Stimulated activated memory B cell treated with anti-CD40 and anti-IgM and Interleukin-4, amounts not matched to agents 10 μg/mL and 1 μg/mL and 100 μg/mL, for 72 hours (primary cell): ENCODE results near the gene SYNGR2.

Source experiments
- ATAC-seq: fragments of 150-1000 bp; cut with Tn5 transposase; 2 replicates; pipeline ENCODE4 v1.10.0; 2021
- H3K27ac Mint-ChIP-seq: one replicate; pipeline ENCODE4 v1.8.0; 2022; ENCODE audit warnings: mild to moderate bottlenecking, mixed read lengths
- H3K27me3 Mint-ChIP-seq: one replicate; pipeline ENCODE4 v1.8.0; 2022; ENCODE audit warnings: mixed read lengths
- H3K36me3 Mint-ChIP-seq: one replicate; pipeline ENCODE4 v1.8.0; 2022; ENCODE audit warnings: mixed read lengths
- H3K4me1 Mint-ChIP-seq: one replicate; pipeline ENCODE4 v1.8.0; 2022; ENCODE audit warnings: mixed read lengths
- H3K4me3 Mint-ChIP-seq: one replicate; pipeline ENCODE4 v1.8.0; 2022; ENCODE audit warnings: mild to moderate bottlenecking, moderate library complexity, mixed read lengths
- H3K9me3 Mint-ChIP-seq: one replicate; pipeline ENCODE4 v1.8.0; 2022; ENCODE audit warnings: mixed read lengths

SYNGR2 gene

GRCh38 chr17:78172249-78173051 lies 4.1 kb downstream of the SYNGR2 start:
- peak overlapping the region; percentile 98 for H3K27ac Mint-ChIP-seq
- peaks cover 85% of the 10 kb centered on the region for H3K4me1 Mint-ChIP-seq
- no peaks in the 10 kb centered on the region for H3K27me3 Mint-ChIP-seq
- H3K36me3 Mint-ChIP-seq = peaks cover 73% of the 10 kb centered on the region
- ATAC-seq = peak; percentile 31
- H3K4me3 Mint-ChIP-seq = peak overlapping the region; percentile 88
- no peaks in the 10 kb centered on the region for H3K9me3 Mint-ChIP-seq

GRCh38 chr17:78173097-78173715 lies 4.8 kb downstream of the SYNGR2 start:
- peak; percentile 22 for ATAC-seq
- Mint-ChIP-seq H3K36me3 (peaks cover 73% of the 10 kb centered on the region), H3K4me1 (peaks cover 80% of the 10 kb centered on the region), H3K27ac (peak overlapping the region; percentile 98), H3K27me3 (no peaks in the 10 kb centered on the region), H3K4me3 (peak overlapping the region; percentile 88), H3K9me3 (no peaks in the 10 kb centered on the region)

- peaks cover 91% of the 10 kb centered on the region for H3K4me1 Mint-ChIP-seq
Measured at GRCh38 chr17:78174346-78174869, 6.0 kb downstream of the SYNGR2 start.

GRCh38 chr17:78174870-78175642 lies 6.7 kb downstream of the SYNGR2 start:
- H3K27ac Mint-ChIP-seq = peak overlapping the region; percentile 98

More at GRCh38 chr17:78174346-78174869, 6.0 kb downstream of the SYNGR2 start:
- Mint-ChIP-seq H3K27ac (peak overlapping the region; percentile 98), H3K9me3 (no peaks in the 10 kb centered on the region), H3K4me3 (peak overlapping the region; percentile 88), H3K36me3 (peaks cover 74% of the 10 kb centered on the region), H3K27me3 (no peaks in the 10 kb centered on the region)
- peak; percentile 3 for ATAC-seq

GRCh38 chr17:78175643-78175981 lies 7.2 kb downstream of the SYNGR2 start:
- no peaks in the 10 kb centered on the region for H3K27me3 Mint-ChIP-seq
- peak overlapping the region; percentile 98 for H3K27ac Mint-ChIP-seq
- no peak for ATAC-seq
- H3K36me3 Mint-ChIP-seq = peaks cover 67% of the 10 kb centered on the region
- H3K4me1 Mint-ChIP-seq = peaks cover 92% of the 10 kb centered on the region
- H3K9me3 Mint-ChIP-seq = no peaks in the 10 kb centered on the region
- H3K4me3 Mint-ChIP-seq = peak overlapping the region; percentile 88

More at GRCh38 chr17:78174870-78175642, 6.7 kb downstream of the SYNGR2 start:
- no peaks in the 10 kb centered on the region for H3K27me3 Mint-ChIP-seq
- H3K4me3 Mint-ChIP-seq = peak overlapping the region; percentile 88
- peaks cover 69% of the 10 kb centered on the region for H3K36me3 Mint-ChIP-seq
- ATAC-seq = no peak
- H3K9me3 Mint-ChIP-seq = no peaks in the 10 kb centered on the region
- H3K4me1 Mint-ChIP-seq = peaks cover 92% of the 10 kb centered on the region

GRCh38 chr17:78176548-78177025 lies 8.2 kb downstream of the SYNGR2 start:
- Mint-ChIP-seq H3K27ac (peak overlapping the region; percentile 98), H3K4me1 (peaks cover 86% of the 10 kb centered on the region), H3K9me3 (no peaks in the 10 kb centered on the region), H3K27me3 (no peaks in the 10 kb centered on the region), H3K36me3 (peaks cover 60% of the 10 kb centered on the region), H3K4me3 (peak overlapping the region; percentile 27)
- ATAC-seq = peak; percentile 69

GRCh38 chr17:78179372-78179771 lies 11.0 kb downstream of the SYNGR2 start:
- no peak for ATAC-seq
- Mint-ChIP-seq H3K36me3 (peaks cover 32% of the 10 kb centered on the region), H3K27ac (peak overlapping the region; percentile 68), H3K27me3 (no peaks in the 10 kb centered on the region), H3K4me1 (peaks cover 58% of the 10 kb centered on the region), H3K9me3 (no peaks in the 10 kb centered on the region), H3K4me3 (peak overlapping the region; percentile 40)

- Mint-ChIP-seq H3K9me3 (no peaks in the 10 kb centered on the region), H3K4me1 (peaks cover 51% of the 10 kb centered on the region), H3K27ac (peak overlapping the region; percentile 68), H3K4me3 (peak overlapping the region; percentile 1), H3K36me3 (peaks cover 25% of the 10 kb centered on the region), H3K27me3 (no peaks in the 10 kb centered on the region)
- no peak for ATAC-seq
Measured at GRCh38 chr17:78180083-78180482, 11.7 kb downstream of the SYNGR2 start.

- peak overlapping the region; percentile 68 for H3K27ac Mint-ChIP-seq
- H3K4me1 Mint-ChIP-seq = peaks cover 47% of the 10 kb centered on the region
- peak overlapping the region; percentile 1 for H3K4me3 Mint-ChIP-seq
- no peak for ATAC-seq
- peaks cover 20% of the 10 kb centered on the region for H3K36me3 Mint-ChIP-seq
- no peaks in the 10 kb centered on the region for H3K27me3 Mint-ChIP-seq
- no peaks in the 10 kb centered on the region for H3K9me3 Mint-ChIP-seq
Measured at GRCh38 chr17:78180508-78180907, 12.1 kb downstream of the SYNGR2 start.

GRCh38 chr17:78182504-78182903 lies 14.1 kb downstream of the SYNGR2 start:
- Mint-ChIP-seq H3K4me1 (peaks cover 35% of the 10 kb centered on the region), H3K27ac (no peak overlapping the region), H3K27me3 (no peaks in the 10 kb centered on the region), H3K9me3 (no peaks in the 10 kb centered on the region), H3K36me3 (peaks cover 15% of the 10 kb centered on the region), H3K4me3 (no peak overlapping the region)
- no peak for ATAC-seq

- Mint-ChIP-seq H3K4me1 (peaks cover 38% of the 10 kb centered on the region), H3K9me3 (no peaks in the 10 kb centered on the region), H3K27me3 (no peaks in the 10 kb centered on the region), H3K4me3 (no peak overlapping the region), H3K27ac (no peak overlapping the region), H3K36me3 (peaks cover 12% of the 10 kb centered on the region)
- ATAC-seq = no peak
Measured at GRCh38 chr17:78183916-78184315, 15.5 kb downstream of the SYNGR2 start.

GRCh38 chr17:78184351-78184750 lies 16.0 kb downstream of the SYNGR2 start:
- H3K4me3 Mint-ChIP-seq = no peak overlapping the region
- ATAC-seq = no peak
- peaks cover 34% of the 10 kb centered on the region for H3K4me1 Mint-ChIP-seq
- H3K36me3 Mint-ChIP-seq = peaks cover 8% of the 10 kb centered on the region
- H3K27ac Mint-ChIP-seq = no peak overlapping the region
- no peaks in the 10 kb centered on the region for H3K27me3 Mint-ChIP-seq
- H3K9me3 Mint-ChIP-seq = no peaks in the 10 kb centered on the region

- H3K4me3 Mint-ChIP-seq = no peak overlapping the region
- H3K36me3 Mint-ChIP-seq = peaks cover 8% of the 10 kb centered on the region
- ATAC-seq = no peak
- peaks cover 30% of the 10 kb centered on the region for H3K4me1 Mint-ChIP-seq
- H3K9me3 Mint-ChIP-seq = no peaks in the 10 kb centered on the region
- H3K27ac Mint-ChIP-seq = no peak overlapping the region
- no peaks in the 10 kb centered on the region for H3K27me3 Mint-ChIP-seq
Measured at GRCh38 chr17:78184868-78185267, 16.5 kb downstream of the SYNGR2 start.

- Mint-ChIP-seq H3K4me1 (peaks cover 28% of the 10 kb centered on the region), H3K27me3 (no peaks in the 10 kb centered on the region), H3K4me3 (peak overlapping the region; percentile 78), H3K9me3 (no peaks in the 10 kb centered on the region), H3K36me3 (peaks cover 13% of the 10 kb centered on the region), H3K27ac (peak overlapping the region; percentile 3)
- ATAC-seq = peak; percentile 1
Measured at GRCh38 chr17:78185981-78186691, 17.8 kb downstream of the SYNGR2 start.
